Raji (cell line): ENCODE data around the gene KLHDC10.

ENCODE experiments used
- POLR2A ChIP-seq: IDR thresholded peaks from 2 replicates; pipeline ENCODE4 v1.6.1; 2011; ENCODE audit warnings: low read depth, low read length, control low read depth; ENCODE audit not compliant: insufficient read depth

Gene KLHDC10

DNA sequence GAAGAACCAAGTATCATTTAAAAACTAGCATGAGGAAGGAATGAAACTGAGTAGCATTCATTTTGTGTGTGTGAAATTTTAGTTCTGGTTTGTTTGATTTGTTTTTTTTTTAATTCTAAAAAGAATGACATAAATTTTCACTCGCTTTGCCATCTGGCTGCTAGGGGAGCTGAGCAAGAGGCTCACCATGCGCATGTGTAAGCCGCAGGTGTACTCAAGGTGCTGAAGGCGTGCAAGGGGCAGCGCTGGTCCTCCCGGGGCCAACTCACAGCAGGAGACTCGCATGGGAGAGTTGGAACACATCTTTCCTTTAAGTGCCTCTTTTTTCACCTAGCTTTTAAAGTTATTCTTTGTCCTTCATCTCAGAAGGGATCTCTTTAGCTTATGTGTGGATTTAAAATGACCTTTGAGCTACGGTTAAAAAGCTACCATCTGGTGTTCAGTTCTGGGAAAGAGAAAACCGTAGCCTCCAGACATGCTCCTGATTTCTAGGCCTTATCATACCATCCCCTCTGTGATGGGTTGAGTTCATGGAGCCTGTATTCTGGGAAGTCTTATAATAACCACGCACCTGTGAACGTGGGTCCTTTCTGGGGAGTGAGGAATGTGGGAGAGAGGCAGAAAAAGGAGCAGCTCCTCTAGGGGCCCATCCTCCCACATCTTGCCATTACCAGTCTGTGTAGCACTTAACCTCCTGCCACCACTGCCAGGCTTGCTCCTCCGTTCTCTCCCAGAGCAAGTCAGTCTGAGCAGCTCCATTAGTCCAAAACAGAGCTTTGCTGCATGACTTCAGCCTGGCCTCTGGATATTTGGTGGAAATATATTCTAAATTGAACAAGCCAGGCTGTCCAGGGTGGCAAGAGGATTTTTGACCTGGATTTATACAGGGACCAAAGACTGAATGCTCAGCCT lies 61.9 kb downstream of the KLHDC10 start:
- TF ChIP-seq POLR2A, result no peak

DNA sequence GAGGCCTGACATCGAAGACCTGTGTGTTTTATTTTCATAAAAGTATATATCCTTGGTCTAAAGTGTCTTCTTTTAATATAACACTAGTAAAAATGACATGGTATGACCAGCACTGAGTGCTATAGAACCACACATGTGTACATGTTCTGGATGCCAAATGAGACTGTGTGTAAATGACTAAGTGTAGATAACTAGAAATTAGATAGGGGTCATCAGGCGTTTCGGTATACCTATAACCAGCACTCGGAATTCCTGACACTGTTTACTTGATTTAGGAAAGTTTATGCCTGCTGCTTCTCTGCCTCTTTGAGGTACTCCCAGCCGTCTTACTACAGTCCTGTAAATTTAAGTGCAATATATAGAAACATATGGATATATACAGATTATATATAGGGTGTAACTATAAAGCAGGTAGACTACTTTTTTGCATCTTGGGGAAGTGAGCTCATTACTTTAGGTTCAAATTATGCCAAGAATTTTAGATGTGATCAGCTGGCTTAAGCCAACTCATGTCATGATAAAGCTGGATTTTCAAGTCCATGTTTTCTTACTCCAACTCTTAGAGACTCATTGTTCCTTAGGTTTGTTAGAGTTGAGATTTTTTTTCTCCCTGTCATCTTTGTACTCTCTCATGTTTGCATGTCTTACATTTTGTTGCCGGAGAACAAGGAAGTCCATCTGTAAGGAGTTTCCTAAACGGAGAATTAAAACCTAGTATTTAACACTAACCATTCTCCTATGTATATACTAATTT lies 62.9 kb downstream of the KLHDC10 start:
- no peak for TF ChIP-seq POLR2A

DNA sequence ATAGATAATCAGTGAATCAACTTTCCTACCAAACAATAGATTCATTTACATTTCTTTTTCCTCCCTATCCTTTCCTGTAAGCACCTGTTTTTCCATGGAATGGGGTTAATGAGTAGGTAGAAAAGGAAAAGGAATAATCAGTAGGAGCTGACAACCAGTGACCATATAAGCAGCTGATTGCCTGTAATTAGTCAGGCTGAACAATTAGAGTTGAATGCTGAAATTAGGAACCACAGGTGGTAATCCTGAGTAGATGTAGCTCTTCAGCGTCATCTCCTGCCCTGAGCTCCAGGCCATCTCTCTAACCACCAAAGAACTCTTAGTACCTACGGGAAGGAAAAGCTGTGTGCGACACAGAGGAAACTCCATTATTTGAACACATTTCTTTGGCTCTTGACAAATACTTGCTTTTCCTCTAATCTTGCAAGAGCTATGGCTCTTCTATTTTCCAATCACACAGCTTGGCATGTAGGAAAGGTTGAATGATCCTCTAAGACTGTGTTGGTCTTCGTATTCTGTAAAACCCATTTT lies 63.8 kb downstream of the KLHDC10 start:
- no peak for TF ChIP-seq POLR2A

DNA sequence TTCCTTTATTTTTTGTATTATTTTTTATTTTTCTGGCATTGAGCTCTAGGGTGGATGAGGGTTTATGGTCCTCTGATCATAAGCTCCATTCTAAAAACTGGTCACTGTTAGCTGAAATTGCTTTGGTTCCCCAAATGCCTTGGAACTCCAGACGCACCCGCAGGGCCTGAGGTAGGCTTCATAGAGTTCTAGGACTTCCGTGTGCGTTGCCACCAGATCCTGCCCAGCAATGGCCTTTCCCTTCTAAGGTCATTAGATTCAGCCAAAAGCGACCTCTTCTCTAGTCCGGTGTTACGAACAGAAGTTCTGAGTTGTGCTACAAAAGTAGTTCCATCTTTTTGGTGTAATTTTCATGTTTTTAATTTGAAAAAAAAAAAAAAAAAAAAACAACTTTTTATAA lies 64.4 kb downstream of the KLHDC10 start:
- no peak for TF ChIP-seq POLR2A

DNA sequence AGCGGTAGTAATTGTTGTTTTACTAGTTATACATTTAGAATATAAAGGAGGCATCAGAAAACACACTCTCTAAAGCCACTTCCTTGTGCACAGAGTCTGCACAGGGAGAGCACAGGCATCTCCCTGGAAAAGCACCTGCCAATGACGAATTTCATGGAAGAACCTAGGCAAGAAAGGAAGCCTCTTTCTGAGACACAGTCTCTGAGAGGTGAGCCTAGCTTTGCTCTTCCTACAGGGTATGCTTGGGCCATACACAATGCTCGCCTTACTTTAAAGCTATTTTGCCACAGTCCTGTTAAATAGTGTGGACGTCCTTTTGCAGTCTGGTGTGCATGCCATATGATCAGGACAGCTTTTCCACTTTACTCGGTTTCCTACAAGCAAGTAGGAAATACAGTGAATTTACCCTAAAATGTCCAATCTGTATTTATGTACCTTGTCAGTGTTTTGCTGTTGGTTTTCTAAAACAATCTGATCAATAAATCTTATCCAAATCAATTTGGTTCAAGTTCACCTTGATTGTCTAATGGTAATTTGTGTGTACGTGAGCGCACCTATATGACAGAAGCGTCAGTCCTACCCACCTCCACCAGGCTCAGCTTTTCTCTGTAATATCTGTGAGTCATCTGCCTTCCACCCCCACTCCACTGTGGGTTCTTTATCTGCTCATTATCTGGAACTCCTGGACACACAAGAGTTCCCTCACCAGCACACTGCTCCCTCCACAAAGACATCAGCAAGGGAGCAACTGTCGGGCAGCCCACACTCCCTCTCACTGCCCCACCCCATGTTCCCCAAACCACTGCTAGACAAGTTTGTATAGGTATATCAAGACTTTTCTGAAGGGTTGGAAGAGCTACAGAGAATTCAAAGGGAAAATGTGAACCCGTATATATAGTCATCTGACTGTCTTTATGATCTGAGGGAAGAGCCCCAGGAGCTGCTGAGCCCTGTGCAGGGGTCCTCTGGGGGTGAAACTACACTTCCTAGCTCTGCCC lies 65.2 kb downstream of the KLHDC10 start:
- no peak for TF ChIP-seq POLR2A

DNA sequence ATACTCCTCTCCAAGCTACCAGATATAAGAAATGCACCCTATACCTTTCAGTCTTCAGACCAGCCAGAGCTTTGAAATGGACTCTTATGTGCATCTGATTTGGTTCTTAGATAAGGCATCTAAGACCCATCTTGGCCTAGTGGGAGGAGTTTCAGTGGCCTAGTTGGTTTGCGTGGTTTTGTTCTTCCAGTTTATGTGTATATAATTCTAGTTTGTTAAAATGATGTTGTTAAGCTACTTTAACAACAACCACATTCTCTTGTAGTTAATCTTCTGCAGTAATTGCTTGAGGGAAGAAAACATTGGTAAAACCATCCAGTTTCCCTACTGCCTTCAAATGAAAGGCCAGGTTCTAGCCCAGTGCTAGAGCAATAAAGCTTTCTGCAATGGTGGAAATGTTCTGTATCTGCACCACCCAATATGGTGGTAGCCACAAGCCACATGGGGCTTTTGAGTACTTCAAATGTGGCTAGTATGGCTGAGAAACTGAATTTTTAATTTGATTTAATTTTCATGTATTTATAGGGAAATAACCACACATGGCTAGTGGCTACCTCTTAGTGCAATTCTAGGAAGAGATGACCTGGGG lies 66.3 kb downstream of the KLHDC10 start:
- TF ChIP-seq POLR2A, result no peak

DNA sequence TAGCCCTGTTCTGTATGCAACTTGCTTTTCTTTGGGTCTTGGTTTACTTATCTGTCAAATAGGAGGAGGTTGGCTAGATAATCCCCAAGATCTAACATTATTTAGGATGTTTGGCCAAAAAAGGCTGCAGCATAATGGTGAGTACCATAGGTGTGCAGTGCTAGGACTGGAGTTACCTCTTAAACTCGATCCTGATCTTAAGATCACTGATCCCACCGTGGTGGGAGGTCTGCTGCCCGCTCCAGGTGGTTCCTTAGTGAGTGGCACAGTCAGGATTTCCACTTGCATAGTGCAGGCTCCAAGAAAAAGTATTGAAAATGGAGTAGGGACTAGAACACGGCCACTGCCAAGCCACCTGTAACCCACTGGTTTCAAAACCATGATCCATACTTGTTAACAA lies 66.9 kb downstream of the KLHDC10 start:
- TF ChIP-seq POLR2A, result no peak

DNA sequence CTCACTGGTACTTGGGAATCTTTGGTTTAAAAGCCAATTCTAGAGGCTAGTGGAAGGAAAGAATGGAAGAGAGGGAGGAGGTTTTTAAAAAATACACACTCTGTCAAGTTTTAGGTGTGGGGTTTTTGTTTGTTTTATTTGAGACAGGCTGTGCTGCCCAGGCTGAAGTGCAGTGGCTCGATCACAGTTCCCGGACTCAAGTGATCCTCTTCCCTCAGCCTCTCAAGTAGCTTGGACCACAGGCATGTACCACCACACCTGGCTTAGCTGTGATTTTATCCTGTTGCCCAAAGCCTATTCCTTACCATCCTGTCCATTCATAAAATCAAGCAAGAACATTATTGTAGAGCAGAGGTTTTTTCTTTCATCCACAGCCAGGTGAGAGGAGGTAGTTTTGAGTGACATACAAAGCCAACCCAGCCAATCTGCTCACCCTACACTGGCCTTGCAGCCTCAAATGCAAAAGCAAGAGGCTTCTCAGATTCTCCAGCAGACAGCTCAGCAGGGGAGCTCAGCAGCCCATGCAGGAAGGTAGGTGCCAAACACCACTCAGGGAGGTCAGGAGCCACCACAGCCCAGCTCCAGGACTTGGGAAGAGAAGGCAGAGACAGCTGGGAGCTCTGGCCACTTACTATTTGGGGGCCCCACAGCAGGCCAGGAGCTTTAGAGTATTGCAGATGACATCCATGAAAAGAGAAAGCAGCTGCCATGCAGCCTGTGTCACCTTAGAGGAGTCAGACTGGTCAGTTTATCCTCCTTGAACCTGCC lies 69.0 kb downstream of the KLHDC10 start:
- no peak for TF ChIP-seq POLR2A

DNA sequence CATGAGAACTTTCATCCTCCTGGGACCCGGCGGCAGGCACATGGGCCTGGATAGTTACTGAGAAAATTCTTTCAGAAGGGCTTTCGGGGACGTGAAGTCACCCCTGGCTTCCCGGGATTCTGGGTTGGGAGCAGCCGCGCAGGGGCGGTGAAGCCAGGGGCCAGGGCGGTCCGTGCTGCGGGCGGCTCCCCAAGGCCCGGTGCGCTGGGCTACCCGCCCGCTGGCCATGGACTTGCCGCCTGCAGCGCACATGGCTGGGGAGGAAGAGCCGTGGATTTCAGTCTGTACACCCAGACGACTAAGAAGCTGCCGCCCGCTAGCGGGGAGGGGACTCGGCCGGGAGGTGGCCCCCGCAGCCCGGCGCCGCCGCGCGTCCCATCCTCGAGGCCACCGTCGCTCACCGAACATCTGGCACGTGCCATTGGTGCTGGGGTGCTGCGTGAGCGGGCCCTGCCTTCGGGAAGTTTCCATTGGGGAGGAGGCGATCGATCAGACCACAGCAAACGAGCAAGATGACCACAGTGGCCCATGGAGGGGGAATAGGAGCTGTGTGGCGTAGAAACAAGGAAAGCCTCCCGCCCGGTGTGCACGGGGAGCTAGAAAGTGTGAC lies 70.3 kb downstream of the KLHDC10 start:
- no peak for TF ChIP-seq POLR2A

DNA sequence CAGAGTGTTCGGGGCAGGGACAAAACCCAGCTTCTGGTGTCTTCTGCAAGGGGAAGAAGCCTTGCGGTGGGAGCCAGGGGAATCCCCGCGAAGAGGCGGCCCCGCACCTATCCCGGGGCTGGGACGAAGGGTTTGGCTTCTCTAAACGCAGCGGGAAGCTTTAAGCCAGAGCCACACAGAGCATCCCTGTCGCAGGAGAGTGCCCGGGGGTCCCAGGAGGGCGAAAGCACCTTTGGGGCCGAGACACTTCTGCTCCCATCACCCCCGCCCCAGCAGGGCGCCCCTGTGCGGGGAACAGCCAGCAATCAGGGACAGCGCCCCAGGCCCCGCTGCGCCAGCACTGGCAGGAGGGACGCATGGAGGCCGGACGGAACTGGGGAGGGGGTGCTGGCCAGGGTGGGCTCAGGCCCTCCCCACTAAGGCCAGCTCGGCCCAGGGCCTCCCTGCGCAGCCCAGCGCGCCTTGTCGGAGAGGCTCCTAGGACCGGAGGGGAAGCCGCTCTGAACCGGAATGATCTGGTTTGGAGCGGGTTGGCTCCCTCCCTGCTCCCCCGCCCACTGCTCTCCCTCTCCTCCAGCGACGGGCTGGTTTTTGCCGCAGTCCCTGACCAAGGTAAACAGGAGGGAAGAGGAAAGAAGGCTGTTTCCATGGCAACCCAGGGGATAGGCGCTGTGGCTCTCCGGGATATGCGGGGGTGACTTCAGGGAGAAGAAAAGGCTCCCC lies 71.0 kb downstream of the KLHDC10 start:
- TF ChIP-seq POLR2A, result no peak

DNA sequence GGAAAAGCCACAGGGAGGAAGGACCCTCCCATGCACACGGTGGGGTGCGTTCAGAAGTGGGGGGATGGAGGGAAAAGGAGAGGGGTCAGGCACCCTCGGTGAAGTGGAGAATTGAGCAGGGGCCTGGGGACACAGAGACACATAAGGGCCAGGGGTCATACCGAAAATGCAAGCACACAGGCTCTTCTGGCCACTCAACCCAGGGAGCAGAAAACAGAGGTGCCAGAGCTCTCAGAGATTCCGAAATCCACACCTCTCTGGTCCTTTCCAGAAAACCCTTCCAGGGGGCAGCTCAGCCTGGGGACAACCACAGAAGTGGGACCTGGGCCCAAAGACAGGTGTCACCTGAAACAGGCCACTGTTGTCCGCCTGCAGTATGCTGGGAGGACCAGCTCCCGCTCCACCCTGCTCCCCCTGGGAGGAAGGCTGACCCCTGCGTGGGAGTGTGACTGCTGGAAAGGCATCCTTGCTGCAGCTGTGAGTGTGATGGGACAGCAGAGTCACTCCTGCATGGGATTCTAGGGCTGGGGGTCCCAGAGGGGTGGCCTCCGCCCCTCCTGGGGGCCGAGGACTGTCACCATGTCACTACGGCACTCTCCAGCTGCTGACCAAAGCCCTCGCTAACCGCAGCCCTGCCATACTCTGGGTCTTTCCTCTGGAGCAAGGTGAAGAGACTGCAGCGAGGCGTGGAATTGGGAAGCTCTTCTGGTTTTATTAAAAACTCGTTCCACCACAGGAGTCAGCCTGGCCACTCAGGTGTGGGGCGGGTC lies 71.7 kb downstream of the KLHDC10 start:
- TF ChIP-seq POLR2A, result no peak
